Measurements from ENCODE around the gene SAMD11. TPM values are rescaled to one million over a fixed set of nuclear protein-coding genes. Genes with fewer than 3 reads are reported as not detected.

Gene SAMD11
- polyA plus RNA-seq, 2 of the 4 experiments (the other 2 are of a cell fraction), result 22.4 to 52.8 TPM

DNA sequence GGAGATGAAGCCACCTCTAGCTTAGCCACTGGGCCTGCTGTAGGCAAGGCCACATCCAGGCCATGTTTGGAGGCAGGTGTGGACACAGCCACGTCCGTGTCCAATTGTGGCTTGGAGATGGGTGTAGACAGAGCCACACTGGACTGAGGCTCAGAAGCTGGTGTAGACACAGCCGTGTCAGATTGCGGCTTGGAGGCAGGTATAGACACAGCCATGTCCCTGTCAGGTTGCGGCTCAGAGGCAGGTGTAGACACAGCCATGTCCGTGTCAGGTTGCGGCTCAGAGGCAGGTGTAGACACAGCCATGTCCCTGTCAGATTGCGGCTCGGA is 56.0 kb downstream of the SAMD11 start:
- no peak for ATAC-seq
- H3K4me3 ChIP-seq, result no peak overlapping the region
- ChIA-PET CTCF (interaction anchor here (6.2 to 7.6 kb wide), 2 partner anchors 23 to 83 kb away, joined by 52 to 126 read pairs; no protein-coding TSS in a partner anchor), POLR2A (no interaction called here)
- no peak for FAIRE-seq
- no peak overlapping the region for H3K27ac ChIP-seq
- H3K4me1 ChIP-seq, result peaks cover 7% of the 10 kb centered on the region; the same call in 1 of the 3 replicates
- TF ChIP-seq RARB (CRISPR knock-in tag; IDR thresholded peaks at IDR 0.05), result no peak
- no peak for TF ChIP-seq MAX (IDR thresholded peaks at IDR 0.05)
- TF ChIP-seq JUN (IDR thresholded peaks at IDR 0.05), result no peak
- TF ChIP-seq HEYL (CRISPR knock-in tag; IDR thresholded peaks at IDR 0.05), result no peak
- TF ChIP-seq HDAC2 (IDR thresholded peaks at IDR 0.05), result no peak
- TF ChIP-seq ZSCAN20 (CRISPR knock-in tag; IDR thresholded peaks at IDR 0.05), result no peak
- no peak for TF ChIP-seq MAZ (IDR thresholded peaks at IDR 0.05; ENCODE audit: borderline replicate concordance, low read depth, low read length)
- DNase-seq (ENCODE audit: low read depth in 1 of 2, low spot score in 1 of 2), result no peak
- no peak overlapping the region for H3K4me2 ChIP-seq
- no peaks in the 10 kb centered on the region for H3K9me3 ChIP-seq
- WGBS (ENCODE audit: missing lambda C conversion rate), result 92% methylated on average over 5 of the region's 9 CpGs

DNA sequence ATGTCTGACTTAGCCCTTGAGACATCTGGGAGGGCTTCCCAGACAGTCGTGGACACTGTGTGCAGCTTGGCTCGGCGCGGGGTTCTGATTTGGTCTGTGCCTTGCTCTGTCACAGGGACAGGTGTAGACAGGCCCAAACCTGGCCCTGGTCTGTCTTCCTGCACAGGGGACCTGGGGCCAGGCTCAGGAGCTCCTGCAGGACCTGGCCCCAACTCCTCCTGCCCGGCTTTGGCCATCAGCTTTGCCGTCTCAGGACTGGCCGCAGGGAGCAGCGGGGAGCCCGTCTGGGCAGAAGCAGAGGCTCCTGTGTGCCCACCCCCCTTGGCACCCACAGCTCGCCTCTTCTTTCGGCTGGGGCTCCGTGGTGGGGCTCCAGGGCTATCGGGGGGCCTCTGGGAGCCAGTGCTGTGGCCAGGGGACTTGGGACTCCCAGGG is 56.4 kb downstream of the SAMD11 start:
- no peak overlapping the region for H3K27ac ChIP-seq
- ChIA-PET POLR2A (no interaction called here), CTCF (interaction anchor here (1.4 to 7.6 kb wide), 5 partner anchors 12 to 311 kb away, joined by 5 to 126 read pairs (median 29); no protein-coding TSS in a partner anchor)
- TF ChIP-seq TP53 (CRISPR knock-in tag; IDR thresholded peaks at IDR 0.05) (no peak), NPAS2 (CRISPR knock-in tag; IDR thresholded peaks at IDR 0.05; ENCODE audit: borderline replicate concordance) (no peak), MAFK (IDR thresholded peaks at IDR 0.05; ENCODE audit: partially characterized antibody) (no peak), RNF2 (IDR thresholded peaks at IDR 0.05; ENCODE audit: borderline replicate concordance, low read depth) (no peak), SREBF2 (IDR thresholded peaks at IDR 0.05) (no peak), GATA3 (IDR thresholded peaks at IDR 0.05; ENCODE audit: borderline replicate concordance) (no peak), ZC3H11A (IDR thresholded peaks at IDR 0.05) (no peak), ESRRA (IDR thresholded peaks at IDR 0.05; ENCODE audit: borderline replicate concordance, low read length) (no peak), CEBPB (IDR thresholded peaks at IDR 0.05) (no peak), FOSB (CRISPR knock-in tag; IDR thresholded peaks at IDR 0.05) (no peak), PHF8 (IDR thresholded peaks at IDR 0.05; ENCODE audit: borderline replicate concordance, low read depth) (no peak), ZFP36 (IDR thresholded peaks at IDR 0.05; ENCODE audit: borderline replicate concordance, partially characterized antibody) (no peak), CBX8 (IDR thresholded peaks at IDR 0.05) (no peak), ZSCAN20 (CRISPR knock-in tag; IDR thresholded peaks at IDR 0.05) (no peak), FOSL2 (IDR thresholded peaks at IDR 0.05) (no peak), FOSL2 (CRISPR knock-in tag; IDR thresholded peaks at IDR 0.05) (no peak), NFE2L2 (conservative IDR thresholded peaks at IDR 0.05; ENCODE audit: low read length) (no peak)
- TF ChIP-seq, protein P1, sequence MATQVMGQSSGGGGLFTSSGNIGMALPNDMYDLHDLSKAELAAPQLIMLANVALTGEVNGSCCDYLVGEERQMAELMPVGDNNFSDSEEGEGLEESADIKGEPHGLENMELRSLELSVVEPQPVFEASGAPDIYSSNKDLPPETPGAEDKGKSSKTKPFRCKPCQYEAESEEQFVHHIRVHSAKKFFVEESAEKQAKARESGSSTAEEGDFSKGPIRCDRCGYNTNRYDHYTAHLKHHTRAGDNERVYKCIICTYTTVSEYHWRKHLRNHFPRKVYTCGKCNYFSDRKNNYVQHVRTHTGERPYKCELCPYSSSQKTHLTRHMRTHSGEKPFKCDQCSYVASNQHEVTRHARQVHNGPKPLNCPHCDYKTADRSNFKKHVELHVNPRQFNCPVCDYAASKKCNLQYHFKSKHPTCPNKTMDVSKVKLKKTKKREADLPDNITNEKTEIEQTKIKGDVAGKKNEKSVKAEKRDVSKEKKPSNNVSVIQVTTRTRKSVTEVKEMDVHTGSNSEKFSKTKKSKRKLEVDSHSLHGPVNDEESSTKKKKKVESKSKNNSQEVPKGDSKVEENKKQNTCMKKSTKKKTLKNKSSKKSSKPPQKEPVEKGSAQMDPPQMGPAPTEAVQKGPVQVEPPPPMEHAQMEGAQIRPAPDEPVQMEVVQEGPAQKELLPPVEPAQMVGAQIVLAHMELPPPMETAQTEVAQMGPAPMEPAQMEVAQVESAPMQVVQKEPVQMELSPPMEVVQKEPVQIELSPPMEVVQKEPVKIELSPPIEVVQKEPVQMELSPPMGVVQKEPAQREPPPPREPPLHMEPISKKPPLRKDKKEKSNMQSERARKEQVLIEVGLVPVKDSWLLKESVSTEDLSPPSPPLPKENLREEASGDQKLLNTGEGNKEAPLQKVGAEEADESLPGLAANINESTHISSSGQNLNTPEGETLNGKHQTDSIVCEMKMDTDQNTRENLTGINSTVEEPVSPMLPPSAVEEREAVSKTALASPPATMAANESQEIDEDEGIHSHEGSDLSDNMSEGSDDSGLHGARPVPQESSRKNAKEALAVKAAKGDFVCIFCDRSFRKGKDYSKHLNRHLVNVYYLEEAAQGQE (IDR thresholded peaks at IDR 0.05), result no peak
- TF ChIP-seq, protein P2, sequence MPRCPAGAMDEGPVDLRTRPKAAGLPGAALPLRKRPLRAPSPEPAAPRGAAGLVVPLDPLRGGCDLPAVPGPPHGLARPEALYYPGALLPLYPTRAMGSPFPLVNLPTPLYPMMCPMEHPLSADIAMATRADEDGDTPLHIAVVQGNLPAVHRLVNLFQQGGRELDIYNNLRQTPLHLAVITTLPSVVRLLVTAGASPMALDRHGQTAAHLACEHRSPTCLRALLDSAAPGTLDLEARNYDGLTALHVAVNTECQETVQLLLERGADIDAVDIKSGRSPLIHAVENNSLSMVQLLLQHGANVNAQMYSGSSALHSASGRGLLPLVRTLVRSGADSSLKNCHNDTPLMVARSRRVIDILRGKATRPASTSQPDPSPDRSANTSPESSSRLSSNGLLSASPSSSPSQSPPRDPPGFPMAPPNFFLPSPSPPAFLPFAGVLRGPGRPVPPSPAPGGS (IDR thresholded peaks at IDR 0.05), result no peak
- TF ChIP-seq, protein P3, sequence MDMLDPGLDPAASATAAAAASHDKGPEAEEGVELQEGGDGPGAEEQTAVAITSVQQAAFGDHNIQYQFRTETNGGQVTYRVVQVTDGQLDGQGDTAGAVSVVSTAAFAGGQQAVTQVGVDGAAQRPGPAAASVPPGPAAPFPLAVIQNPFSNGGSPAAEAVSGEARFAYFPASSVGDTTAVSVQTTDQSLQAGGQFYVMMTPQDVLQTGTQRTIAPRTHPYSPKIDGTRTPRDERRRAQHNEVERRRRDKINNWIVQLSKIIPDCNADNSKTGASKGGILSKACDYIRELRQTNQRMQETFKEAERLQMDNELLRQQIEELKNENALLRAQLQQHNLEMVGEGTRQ (IDR thresholded peaks at IDR 0.05), result no peak
- H3K4me3 ChIP-seq, result no peak overlapping the region
- FAIRE-seq (no peak), ATAC-seq (no peak), DNase-seq (ENCODE audit: low read depth in 1 of 2, low spot score in 1 of 2) (no peak)
- H3K4me2 ChIP-seq, result no peak overlapping the region
- peaks cover 7% of the 10 kb centered on the region; the same call in 1 of the 3 replicates for H3K4me1 ChIP-seq
- WGBS (ENCODE audit: missing lambda C conversion rate), result 50% methylated on average over 2 of the region's 13 CpGs
- H3K9me3 ChIP-seq, result no peaks in the 10 kb centered on the region
